Hematopoietic multipotent progenitor cell (in vitro differentiated cells): ENCODE data around the gene PAX5. TPM values are rescaled to one million over a fixed set of nuclear protein-coding genes. Genes with fewer than 3 reads are reported as not detected.

Experiments
- DNase-seq, 3 donors: peaks; one replicate each; pipeline ENCODE4 v3.0.0-alpha.2; 2011 to 2015; ENCODE audit warnings: low read depth in 2 of 3, low spot score in 2 of 3
- total RNA-seq: library from RNA; depleted of rRNA; stranded (reverse); fragments of >200 nt; gene quantifications from one replicate; pipeline ENCODE4 v1.2.3, GENCODE V29; 2012

PAX5 gene
- total RNA-seq, 1 donor: 3.0 TPM

DNA sequence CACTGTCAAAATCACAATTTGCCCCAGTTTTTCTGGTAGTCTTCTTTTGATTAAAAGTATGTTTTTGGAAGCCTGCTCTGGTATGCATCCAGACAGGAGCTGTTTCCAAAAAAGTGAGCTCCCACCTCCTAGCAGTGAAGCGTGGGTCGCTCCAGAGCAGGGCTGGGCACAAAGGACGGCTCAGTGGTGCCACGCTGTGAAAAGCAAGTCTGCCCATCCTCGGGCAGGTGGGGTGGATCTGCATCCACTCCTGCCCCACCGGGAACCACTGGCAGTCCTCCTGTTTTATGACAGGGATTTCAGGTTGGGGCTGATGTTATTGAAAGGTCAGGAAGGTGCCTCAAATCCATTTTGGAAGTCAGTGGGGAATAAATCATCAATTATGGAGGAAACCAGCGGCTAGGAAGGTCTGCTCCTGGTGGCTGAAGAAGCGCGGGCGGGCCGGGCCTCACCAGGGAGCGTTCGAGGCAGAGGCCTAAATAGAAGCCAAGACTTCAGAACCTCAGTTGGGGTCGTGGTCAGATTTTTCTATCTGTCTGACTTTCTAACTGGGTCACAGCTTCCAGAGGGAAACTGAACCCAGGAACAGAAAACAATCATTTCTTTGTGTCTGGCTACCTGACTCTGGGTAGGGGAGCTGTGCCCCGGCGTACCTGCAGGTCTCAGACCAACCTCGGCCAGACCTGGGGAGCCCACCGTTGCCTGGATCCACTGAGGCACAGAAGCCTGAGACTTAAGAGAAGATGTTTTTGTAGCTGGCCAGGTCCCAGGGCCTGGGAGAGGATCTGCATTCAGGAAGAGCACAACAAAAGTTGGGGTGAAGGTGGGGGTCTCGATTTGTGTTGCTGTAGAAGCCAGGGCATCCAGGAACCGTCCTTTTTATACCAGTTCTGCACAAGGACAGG lies 168.1 kb downstream of the PAX5 start:
- DNase-seq: no peak

DNA sequence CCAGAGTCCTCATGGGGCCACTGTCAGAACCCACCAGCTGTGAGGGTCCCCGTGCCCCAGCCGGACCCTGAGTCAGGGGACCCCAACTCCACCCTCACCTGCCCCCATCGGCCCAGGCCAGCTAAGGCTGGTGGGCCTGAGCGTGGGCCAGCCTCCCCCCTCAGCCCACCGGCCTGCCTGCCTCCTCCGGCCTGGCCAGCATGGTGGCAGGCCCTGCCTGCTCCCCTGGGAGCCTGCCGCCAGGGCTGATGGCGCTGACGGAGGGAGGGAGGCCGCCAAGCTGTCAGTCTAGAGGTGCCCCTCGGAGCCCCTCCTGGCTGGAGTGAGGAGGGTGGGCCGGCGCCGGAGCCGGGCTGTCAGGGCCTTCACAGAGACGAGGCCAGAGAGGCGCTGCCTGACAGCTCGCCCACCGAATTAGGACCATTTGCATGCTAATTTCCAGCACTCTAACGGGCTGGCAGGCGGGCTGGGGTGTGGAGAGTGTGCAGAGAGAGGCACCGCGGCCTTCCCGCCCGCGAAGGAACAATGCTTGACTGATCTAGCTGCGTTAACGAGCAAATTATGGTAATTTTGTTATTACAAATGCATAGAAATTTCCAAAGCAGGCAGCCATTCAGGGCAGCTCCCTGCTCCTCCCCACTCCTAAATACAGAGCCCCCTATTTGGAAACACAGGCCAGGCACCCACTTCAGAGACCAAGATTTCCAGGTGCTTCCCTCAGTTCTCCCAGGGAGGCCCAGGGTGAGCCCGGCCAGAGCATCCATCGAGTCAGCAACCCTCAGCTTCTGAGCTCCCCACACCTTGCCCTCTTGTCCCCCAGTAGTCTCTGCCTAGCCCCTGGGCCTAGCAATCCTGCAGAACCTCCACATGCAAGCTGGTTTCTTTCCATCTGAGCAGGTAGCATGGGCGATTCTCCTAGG lies 169.3 kb downstream of the PAX5 start:
- DNase-seq: no peak

DNA sequence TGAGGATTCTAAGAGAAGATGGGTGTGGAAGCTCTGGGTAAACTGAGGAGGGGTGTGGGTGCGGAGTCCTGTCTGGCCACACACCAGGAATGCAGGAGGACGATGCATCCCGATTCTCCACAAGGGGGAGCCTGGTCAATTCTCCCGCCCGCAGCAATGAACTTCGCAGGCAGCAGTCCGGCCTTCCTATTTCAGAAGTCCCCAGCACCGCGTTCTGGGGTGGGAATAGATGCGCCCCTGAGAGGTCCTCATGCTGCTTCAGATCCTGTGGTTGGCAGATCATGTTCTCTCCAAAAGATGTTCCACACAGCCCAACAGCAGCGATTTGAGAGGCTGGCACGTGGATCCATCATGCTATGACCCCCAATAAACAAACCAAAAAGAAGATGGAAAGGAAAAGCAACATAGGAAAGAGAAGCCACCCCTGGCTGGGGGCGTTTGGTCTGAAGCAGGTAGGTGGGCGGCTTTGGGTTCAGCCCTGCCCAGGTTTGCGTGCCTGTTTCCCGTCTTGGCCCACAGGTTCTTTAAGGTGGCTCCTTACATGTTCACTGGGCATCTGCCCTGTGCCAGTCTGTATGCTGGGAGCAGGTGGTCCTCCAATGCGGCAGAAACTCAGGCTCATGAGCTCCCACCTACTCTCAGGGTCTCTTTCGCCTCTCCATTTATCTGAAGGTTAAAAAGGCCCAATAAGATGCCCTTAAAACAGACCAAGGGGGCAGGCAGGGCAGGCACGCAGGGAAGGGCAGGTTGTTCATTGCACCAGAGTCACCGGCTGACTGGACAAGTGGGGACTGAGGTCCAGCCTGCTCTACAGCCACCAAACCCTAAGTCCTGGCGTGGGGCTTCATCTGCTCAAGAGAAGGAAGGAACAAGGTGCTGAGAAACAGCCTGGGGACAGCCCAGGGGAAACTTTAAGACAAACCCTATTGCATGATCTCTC lies 171.6 kb downstream of the PAX5 start:
- peak in 2 of 3 donors; percentile 13 to 24 for DNase-seq

DNA sequence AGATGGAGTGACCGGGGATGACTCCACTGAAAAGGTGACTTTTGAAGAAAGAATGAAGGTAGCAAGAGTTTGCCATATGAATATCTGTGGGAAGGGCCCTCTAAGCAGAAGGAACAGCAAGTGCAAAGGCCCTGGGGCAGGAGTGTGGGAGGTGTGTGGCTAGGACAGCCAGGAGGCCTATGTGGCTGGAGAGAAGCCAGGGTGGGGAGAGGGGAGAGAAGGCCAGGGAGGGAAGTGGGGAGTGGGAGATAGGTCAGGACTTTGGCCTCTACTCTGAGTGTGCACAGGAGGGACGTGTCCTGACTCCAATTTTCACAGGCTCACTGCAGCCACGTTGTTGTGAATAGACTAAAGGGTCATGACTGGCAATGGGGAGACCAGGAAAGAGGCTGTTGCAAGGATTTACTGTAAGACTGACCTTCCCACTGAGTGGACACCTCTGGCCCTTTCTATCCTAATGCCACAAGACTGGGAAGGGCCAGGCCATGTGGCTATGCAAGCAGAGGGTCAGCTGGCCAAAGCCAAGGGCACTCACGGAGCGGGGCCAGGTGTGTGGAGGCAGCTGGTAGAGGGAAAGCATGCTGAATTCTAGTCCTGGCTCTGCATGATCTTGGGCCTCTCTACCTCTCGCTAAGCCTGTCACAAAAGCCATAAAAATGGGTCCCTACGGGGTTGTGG lies 172.4 kb downstream of the PAX5 start:
- DNase-seq: no peak

DNA sequence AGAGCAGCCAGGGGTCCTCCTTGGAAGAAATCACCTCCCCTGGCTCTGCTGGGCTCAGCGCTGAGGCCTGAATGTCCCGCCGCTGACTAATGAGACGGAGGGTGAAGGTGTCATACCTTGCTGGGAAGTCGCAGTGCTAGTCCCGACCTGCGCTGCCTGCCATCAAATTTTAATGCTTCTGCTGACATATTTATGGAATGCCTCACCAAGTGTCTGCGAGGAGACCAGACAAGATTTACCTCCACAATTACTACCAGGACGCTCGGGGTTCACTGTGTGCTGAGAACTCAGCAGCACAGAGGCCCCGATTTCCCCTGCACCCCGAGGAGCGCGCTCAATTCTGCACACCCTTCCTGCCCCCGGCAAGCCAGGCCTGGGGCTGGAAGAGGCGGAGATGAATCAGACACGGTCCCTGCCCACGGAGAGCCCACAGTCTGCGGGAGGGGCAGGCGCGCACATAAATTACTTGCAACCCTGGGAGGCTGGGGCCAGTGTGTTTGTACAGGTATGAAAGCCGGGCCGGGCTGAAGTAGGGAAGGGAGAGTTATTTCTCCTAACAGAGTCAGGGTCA lies 175.2 kb downstream of the PAX5 start:
- DNase-seq: no peak

DNA sequence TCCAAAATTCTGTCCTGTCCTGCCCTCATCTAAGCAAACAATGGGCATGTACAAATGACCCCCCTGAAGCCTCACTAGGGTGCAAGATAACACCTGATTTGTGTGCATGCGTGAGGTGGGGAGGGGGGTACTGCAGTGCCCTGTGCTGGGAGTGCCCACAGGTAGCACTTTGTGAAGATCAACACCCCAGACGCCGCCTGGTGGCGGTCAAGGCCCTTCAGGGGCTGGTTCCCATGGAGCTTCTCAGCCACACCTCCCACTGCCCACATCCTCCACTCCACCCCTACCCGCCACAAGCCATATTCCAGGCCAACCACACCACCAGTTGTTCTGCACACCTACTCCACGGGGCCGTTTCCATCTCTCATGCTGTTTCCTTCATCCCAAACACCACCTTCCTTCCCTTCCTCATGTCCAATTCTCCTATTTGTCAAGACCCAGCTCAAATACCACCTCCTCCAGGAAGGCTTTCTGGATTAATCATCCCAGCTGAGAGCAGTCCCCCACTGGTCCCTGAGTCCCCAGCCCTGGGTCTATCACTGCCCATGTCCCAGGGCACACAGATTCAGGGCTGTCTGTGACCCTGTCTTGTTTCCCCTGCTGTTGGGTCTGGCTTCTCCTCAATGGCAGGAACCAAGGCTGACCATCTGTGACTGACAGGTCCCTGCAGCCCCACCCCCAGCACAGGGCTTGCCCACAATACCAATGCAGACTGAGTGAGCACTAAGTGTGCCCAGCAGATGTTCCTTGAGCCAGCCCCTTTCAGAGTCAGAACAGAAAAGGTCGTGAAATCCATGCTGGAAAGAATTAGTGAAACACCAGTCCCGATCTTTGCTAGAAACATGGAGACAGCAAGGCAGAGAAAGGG lies 178.4 kb downstream of the PAX5 start:
- peak in 2 of 3 donors; percentile 67 to 78 for DNase-seq

DNA sequence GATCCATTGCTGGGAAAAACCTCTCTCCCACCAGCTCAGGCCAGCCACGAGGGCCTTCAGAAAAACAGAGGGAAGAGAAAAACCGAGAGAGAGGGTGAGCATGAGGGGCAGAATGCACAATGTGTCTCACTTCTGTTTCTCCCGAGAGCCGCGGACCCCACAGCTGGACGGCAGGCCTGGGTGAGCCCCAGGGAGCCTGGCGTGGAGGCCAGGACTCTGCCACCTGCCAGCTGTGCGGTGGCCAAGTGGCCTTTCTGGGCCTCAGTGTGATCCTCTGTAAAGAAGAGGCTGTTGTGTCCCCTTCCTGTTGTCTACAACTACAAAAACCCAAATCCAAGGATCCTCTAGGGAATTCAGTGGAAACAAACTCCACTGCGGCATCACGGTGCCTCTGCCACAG lies 179.3 kb downstream of the PAX5 start:
- DNase-seq: no peak

DNA sequence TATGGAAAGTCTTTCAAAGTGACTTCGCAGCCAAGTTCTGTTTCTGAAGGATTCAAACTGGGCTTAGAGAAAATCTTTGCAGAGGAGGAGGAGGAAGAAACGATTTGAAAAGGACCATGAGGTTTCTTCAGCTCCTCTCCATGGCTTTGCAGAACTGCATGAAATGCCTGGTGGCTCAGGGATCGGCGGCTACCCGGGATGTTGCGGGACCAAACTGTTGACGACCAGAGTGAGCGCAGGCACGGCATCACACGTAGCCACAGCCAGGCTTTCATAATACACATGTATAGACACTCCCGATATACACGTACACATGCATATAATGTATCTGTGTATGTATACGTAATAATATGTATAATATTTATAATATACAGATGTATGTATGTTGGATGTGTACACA lies 180.0 kb downstream of the PAX5 start:
- DNase-seq: no peak

DNA sequence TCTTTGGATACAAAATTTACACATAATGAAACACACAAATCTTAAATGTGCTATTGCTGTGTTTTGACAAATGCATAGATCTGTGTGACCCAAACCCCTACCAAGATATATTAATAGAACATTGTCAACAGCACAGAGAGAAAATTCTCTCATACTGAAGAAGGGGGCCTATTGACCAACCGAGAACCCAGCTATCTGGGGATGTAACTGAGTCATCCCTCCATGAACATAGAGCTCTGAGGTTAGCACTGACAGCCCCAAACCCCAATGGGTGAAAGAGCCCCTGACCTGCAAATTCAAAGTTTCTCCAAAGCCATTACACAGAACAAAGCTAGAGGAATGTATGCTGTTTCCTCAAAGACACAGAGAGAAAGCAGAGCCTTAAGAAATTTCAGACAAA lies 180.8 kb downstream of the PAX5 start:
- no peak for DNase-seq

DNA sequence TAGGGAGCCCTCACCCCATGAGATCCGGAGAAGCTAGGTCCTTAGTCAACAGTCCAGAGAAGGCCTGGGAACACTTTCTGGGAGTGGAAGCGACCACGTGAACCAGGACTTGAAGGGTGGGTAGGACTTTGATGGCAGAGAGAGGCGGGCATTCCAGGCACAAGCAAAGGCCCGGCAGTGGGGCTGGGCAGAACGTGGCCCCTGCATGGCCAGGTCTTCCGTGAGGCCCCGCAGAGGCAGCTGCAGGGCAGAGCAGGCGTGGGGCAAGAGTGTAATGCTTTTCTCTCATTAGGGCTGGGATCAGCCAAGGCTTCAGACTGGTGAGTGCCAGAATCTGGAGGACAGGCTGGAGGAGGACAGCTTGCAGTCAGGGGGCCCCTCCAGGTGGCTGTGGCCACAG lies 184.1 kb downstream of the PAX5 start:
- DNase-seq: no peak

DNA sequence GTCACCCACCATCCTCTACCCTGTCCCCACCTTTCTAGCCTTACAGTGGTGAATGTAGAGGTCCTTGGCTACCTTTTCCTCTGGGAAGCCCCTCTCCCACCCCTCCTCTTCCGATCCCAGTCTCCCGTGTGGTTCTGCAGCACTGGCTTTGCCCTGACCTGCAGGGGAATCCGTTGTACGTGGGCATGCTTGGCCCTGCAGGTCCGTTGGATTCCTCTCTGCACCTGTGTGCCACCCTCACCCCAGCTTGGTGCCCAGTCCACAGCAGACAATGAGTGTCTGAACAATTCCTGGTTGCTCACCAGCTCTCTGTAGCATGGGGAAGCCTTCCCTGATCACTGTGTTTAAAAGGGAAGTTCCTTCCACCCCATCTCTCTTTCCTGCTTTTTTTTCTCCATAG lies 185.1 kb downstream of the PAX5 start:
- DNase-seq: no peak

DNA sequence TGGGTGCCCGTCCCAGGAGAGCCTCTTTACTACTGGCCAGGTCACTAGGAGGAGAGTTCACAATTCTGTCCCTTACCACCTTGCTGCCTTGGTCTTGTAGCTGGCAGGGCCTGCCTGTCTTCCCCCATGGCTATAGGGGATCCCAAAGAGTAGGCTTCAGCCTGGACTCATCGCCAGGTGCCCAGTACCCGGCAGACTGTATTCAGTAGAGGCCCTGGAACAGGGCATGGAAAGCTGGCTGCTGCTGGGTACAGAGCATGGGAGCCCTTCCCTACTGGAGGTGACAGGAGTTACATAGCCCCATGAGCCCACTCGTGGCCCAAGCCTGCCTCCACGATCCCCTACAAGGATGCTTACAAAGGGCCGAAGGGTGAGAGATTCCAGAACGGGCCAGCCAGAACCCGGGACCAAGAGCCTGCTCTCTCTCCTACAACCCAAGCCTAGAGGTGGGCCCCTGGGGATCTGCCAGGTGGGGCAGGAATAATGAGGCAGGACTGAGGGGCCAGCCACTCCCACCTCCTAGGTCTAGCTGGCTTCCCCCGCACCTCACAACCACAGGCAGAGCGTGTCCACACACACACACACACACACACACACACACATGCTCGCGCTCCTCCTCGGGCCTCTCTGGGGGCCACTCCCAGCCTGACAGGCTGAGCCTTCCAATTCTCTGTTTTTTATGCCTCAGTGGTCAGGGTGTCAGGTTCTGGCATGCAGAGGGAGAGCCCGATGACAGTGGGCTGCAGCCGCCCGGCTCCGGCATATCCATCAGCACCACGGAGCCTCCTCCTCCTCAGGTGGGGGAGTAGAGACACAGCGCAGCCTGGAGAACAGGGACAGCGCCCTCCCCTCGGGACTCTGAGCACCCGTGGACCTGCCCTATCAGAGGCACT lies 186.0 kb downstream of the PAX5 start:
- no peak for DNase-seq

DNA sequence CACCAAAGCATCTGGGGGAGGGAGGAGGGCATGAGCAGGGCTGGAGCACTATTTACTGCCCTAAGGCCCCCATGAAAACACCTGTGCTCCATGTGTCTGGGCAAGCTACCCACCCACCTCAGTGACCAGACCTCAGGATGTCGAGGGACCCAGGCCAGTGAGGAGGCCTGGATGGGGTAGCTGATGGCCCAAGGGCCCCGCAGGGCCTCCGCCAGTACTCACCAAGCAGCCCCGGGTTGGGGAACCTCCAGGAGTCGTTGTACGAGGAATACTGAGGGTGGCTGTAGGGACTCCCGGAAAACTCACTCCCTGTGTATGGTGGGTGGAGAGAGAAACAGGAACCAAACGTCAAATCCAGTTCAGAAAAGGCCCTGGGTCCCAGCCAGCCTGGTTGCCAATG lies 187.4 kb downstream of the PAX5 start:
- no peak for DNase-seq

DNA sequence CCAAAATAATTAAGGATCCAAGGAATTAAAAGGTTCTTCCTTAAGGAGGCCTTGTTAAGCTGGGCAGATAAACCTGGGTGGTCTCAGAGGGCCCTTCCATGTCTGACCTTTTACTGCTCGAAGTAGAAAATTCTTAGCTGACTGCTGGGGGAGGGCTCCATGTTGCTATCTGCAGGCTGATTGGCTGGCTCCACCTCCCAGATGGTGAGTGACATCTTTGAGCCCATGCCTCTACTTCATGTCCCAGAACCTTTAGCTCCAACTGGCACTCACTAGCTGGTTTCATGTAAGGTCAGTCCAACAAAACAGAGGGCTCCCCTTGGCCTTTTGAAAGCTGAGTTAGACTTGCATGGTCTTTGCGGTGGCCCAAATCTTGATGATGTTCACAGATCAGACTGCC lies 188.2 kb downstream of the PAX5 start:
- no peak for DNase-seq

DNA sequence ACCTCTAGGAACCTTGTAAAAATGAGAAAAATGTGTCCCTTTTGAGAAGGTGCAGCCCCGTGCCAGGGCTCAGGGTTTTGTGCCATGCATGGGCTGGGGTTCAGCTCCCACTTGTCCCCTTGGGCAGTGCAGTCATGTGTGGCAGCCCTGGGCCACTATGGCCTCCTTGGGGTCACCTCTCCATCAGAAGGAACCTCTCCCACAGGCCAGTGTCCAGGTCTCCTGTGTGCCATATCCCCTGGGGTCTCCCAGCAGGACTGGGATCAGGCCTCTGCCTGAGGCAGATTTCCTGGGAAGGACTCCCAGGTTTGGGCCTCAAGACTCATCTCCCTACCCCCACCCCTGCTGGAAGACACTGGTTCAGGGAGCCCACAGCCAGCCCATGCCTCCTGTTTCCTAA lies 189.1 kb downstream of the PAX5 start:
- no peak for DNase-seq

DNA sequence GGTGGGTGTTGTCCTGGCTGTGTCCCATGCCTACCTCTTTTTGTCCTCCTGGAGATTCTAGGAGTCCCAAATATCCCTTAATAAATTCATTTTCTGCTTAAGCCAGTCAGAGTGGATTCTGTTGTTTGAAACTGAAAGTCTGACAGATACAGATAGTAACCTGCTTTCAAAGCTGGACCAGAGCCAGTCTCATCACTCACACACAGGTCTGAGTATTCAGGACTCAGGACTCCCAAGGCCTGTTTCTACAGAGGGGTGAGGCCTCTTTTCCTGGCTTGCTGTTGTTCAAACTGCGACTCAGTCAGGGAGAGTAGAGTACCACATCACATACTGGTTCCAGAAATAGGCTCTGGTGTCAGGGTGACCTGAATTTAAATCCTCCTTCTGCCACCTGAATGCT lies 190.1 kb downstream of the PAX5 start:
- no peak for DNase-seq
